Vagina (tissue), 2 donors: ENCODE measurements around the gene LASP1NB.

Experiments used
- DNase-seq, 2 donors: peaks; one replicate each; pipeline ENCODE4 v3.0.0-alpha.2; 2017; ENCODE audit errors: extremely low spot score in 2 of 2
- H3K27ac ChIP-seq: fragments of 200-600 bp; sonication (generic); one replicate; pipeline ENCODE4 v1.5.1; 2019
- H3K27me3 ChIP-seq: fragments of 200-600 bp; sonication (generic); one replicate; pipeline ENCODE4 v1.5.1; 2019
- H3K36me3 ChIP-seq, 2 donors: fragments of 200-600 bp; sonication (generic); one replicate each; pipeline ENCODE4 v1.5.1; 2017 to 2019
- H3K4me1 ChIP-seq: fragments of 200-600 bp; sonication (generic); one replicate; pipeline ENCODE4 v1.5.1; 2019
- H3K4me3 ChIP-seq, 2 donors: fragments of 200-600 bp; sonication (generic); 1 replicate in 1 of 2; 2 replicates in 1 of 2; pipeline ENCODE4 v1.5.1; 2016 to 2019
- H3K9me3 ChIP-seq: fragments of 200-600 bp; sonication (generic); one replicate; pipeline ENCODE4 v1.5.1; 2019
- POLR2A ChIP-seq, 2 donors: fragments of 450-650 bp; IDR thresholded peaks; one replicate each; pipeline ENCODE4 v1.6.1; 2017; ENCODE audit warnings: antibody characterized with exemption in 2 of 2, mild to moderate bottlenecking in 2 of 2, moderate library complexity in 2 of 2
- POLR2AphosphoS5 ChIP-seq, 2 donors: sonication (generic); formaldehyde crosslinking; IDR thresholded peaks; one replicate each; pipeline ENCODE4 v1.9.0; 2017; ENCODE audit warnings: antibody characterized with exemption in 2 of 2, mild to moderate bottlenecking in 2 of 2, low read depth in 1 of 2; ENCODE audit not compliant: insufficient read depth in 1 of 2
- intact Hi-C: fragments of 100-400 bp; cut with DNase I; formaldehyde crosslinking; loops from one replicate; pipeline ENCODE4 v1.15.1; 2023
- TF ChIP-seq, protein P1 (sequence below), 3 experiments: fragments of 450-650 bp in 2 of 3; fragments of 200-600 bp in 1 of 3; sonication (generic) in 1 of 3; IDR thresholded peaks; one replicate each; pipeline ENCODE4 v1.5.1; 2017 to 2019; ENCODE audit warnings: antibody characterized with exemption in 3 of 3, mild to moderate bottlenecking in 2 of 3, moderate library complexity in 2 of 3

LASP1NB gene

DNA sequence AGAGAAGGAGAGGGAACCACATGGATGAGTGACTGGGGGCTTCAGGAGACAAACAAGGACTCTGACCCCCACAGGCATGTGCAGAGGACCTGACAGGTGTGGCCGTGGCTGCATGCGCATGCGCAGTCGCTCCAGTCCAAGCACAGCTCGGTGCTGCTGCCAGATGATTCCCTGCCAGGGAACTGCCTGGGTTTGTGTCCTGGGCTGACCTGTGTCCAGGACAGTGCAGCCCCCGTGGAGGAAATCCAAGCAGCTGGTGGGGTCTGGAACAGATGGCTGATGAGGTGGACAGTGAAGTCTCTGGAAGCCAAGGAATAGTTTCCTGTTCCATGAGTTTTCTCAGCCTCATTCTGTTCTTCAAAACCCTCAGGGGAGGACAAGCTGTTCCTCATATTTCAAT lies 28.2 kb upstream of the LASP1NB start:
- Histone ChIP-seq H3K36me3 (peaks cover 0 to 30% of the 10 kb centered on the region in 2 donors), H3K27ac (peak overlapping the region; percentile 47), H3K27me3 (no peaks in the 10 kb centered on the region), H3K4me3 (no peak overlapping the region), H3K9me3 (no peaks in the 10 kb centered on the region), H3K4me1 (peaks cover 96% of the 10 kb centered on the region)
- no peak for TF ChIP-seq POLR2A (IDR thresholded peaks at IDR 0.05)
- TF ChIP-seq POLR2AphosphoS5 (IDR thresholded peaks at IDR 0.05; ENCODE audit: insufficient read depth in 1 of 2, low read depth in 1 of 2) = no peak
- TF ChIP-seq, protein P1, sequence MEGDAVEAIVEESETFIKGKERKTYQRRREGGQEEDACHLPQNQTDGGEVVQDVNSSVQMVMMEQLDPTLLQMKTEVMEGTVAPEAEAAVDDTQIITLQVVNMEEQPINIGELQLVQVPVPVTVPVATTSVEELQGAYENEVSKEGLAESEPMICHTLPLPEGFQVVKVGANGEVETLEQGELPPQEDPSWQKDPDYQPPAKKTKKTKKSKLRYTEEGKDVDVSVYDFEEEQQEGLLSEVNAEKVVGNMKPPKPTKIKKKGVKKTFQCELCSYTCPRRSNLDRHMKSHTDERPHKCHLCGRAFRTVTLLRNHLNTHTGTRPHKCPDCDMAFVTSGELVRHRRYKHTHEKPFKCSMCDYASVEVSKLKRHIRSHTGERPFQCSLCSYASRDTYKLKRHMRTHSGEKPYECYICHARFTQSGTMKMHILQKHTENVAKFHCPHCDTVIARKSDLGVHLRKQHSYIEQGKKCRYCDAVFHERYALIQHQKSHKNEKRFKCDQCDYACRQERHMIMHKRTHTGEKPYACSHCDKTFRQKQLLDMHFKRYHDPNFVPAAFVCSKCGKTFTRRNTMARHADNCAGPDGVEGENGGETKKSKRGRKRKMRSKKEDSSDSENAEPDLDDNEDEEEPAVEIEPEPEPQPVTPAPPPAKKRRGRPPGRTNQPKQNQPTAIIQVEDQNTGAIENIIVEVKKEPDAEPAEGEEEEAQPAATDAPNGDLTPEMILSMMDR (IDR thresholded peaks at IDR 0.05) = no peak
- intact Hi-C loops = no loop called here
- DNase-seq = no peak

DNA sequence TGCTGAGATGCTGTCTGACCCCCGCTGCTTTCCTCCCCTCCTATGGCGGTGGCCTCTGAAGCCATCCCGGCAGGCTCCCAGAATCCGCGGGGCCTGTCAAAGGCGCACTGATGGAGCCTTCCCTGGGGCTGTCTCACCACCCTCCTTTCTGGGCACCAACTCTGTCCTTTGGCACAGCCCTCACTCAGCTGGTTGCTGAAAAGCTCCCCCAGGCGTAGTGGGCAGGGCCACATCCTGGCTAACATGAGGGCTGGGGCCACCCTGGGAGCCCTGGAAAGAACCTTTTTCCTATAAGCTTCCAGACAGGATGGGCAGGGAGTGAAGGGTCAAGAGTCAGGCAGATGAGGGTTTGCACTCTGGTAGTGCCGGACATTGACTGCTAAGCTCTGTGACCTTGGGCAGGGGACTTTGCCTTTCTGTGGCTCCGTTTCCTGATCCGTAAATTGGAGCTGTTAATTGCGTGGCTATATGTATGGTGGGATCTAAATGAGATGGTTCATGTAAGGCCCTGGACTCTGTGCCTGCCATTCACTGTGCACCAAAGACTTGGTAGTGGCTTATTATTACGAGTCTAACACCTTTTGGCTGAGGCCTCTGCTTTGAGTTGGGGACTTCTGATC lies 27.6 kb upstream of the LASP1NB start:
- Histone ChIP-seq H3K27ac (peak overlapping the region; percentile 47), H3K36me3 (peaks cover 0 to 25% of the 10 kb centered on the region in 2 donors), H3K4me1 (peaks cover 90% of the 10 kb centered on the region), H3K4me3 (no peak overlapping the region), H3K27me3 (no peaks in the 10 kb centered on the region), H3K9me3 (no peaks in the 10 kb centered on the region)
- intact Hi-C loops = no loop called here
- DNase-seq = no peak
- TF ChIP-seq POLR2A (IDR thresholded peaks at IDR 0.05) (no peak), POLR2AphosphoS5 (IDR thresholded peaks at IDR 0.05; ENCODE audit: insufficient read depth in 1 of 2, low read depth in 1 of 2) (no peak)
- TF ChIP-seq, protein P1 (IDR thresholded peaks at IDR 0.05) = no peak

DNA sequence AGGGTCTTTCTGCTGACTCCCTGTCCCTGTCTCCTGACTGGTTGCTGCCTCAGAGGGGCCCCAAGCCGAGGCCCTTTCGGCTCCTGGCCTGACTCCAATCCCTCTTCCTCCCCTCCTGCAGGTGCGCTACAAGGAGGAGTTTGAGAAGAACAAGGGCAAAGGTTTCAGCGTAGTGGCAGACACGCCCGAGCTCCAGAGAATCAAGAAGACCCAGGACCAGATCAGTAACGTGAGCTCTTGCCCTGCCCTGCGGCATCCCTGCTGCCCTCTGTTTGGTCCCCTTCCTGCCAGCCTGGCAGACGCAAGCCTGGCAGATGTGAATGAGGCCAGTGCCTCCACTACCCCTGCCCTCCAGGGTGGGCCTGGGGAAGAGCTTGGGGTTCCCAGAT lies 27.1 kb upstream of the LASP1NB start:
- Histone ChIP-seq H3K27me3 (no peaks in the 10 kb centered on the region), H3K4me3 (no peak overlapping the region), H3K27ac (peak overlapping the region; percentile 6), H3K36me3 (peaks cover 0 to 20% of the 10 kb centered on the region in 2 donors), H3K9me3 (no peaks in the 10 kb centered on the region), H3K4me1 (peaks cover 84% of the 10 kb centered on the region)
- TF ChIP-seq, protein P1 (IDR thresholded peaks at IDR 0.05) = no peak
- TF ChIP-seq POLR2A (IDR thresholded peaks at IDR 0.05) (no peak), POLR2AphosphoS5 (IDR thresholded peaks at IDR 0.05; ENCODE audit: insufficient read depth in 1 of 2, low read depth in 1 of 2) (no peak)
- intact Hi-C loops = no loop called here
- DNase-seq = no peak

DNA sequence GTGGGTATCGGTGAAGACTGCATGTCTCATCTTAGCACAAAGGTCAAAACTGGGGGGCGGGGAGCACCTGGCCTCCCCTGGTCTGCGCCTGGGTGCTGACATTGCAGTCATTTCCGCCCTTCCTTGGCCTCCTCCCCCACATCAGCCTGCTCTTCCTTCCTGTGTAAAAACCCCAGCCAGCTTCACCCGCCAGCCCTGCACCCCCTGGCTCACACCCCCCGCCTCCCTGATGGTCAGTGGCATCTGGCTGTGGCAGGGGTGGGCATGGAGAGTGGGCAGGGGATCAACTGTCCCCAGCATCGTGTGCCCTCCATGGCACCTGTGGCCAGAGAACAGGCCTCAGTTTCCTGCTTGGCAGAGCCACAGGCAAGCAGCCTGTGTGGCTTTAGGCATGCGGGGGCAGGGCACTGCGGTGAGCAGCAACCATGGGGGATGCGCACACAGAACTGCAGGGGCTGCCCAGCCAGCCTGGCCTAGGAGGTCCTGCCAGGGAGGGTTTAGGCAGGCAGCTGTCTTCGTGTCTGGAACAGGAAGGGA lies 26.5 kb upstream of the LASP1NB start:
- Histone ChIP-seq H3K4me1 (peaks cover 79% of the 10 kb centered on the region), H3K36me3 (peaks cover 0 to 20% of the 10 kb centered on the region in 2 donors), H3K27me3 (no peaks in the 10 kb centered on the region), H3K27ac (peak overlapping the region; percentile 10), H3K9me3 (no peaks in the 10 kb centered on the region), H3K4me3 (no peak overlapping the region)
- TF ChIP-seq POLR2AphosphoS5 (IDR thresholded peaks at IDR 0.05; ENCODE audit: insufficient read depth in 1 of 2, low read depth in 1 of 2) = peak in 1 of 2 donors; percentile 24
- TF ChIP-seq, protein P1 (IDR thresholded peaks at IDR 0.05) = no peak
- intact Hi-C loops = no loop called here
- no peak for DNase-seq

DNA sequence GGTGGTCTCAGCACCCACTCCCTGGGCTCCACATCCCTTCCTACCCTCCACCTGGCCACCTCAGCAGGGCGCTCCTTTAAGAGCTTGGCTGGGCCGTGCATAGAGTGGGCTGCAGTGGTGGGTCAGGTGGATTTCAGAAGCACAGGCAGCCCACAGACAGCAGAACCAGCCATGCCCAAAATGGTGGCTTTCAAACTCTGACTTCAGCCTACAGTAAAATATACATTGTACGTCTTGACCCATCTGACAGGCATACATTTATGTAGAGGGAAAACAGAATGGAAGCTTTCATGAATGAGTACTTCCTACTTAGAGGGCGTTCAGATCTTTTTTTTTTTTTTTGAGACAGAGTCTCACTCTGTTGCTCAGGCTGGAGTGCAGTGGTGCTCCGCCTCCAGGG lies 26.0 kb upstream of the LASP1NB start:
- DNase-seq = no peak
- intact Hi-C loops = no loop called here
- TF ChIP-seq, protein P1 (IDR thresholded peaks at IDR 0.05) = no peak
- no peak for TF ChIP-seq POLR2A (IDR thresholded peaks at IDR 0.05)
- TF ChIP-seq POLR2AphosphoS5 (IDR thresholded peaks at IDR 0.05; ENCODE audit: insufficient read depth in 1 of 2, low read depth in 1 of 2) = no peak
- H3K36me3 ChIP-seq = peaks cover 0 to 20% of the 10 kb centered on the region in 2 donors
- no peaks in the 10 kb centered on the region for H3K9me3 ChIP-seq
- H3K4me3 ChIP-seq = no peak overlapping the region
- H3K27ac ChIP-seq = peak overlapping the region; percentile 10
- H3K27me3 ChIP-seq = no peaks in the 10 kb centered on the region
- peaks cover 73% of the 10 kb centered on the region for H3K4me1 ChIP-seq
